ENCODE measurements around the gene FNDC3B.

FNDC3B gene

GRCh38 chr3:172198428-172198827 lies 159.1 kb downstream of the FNDC3B start:
- no peak for TF ChIP-seq MYC (IDR thresholded peaks at IDR 0.05; ENCODE audit: low read depth, low read length)
- TF ChIP-seq, protein P1, sequence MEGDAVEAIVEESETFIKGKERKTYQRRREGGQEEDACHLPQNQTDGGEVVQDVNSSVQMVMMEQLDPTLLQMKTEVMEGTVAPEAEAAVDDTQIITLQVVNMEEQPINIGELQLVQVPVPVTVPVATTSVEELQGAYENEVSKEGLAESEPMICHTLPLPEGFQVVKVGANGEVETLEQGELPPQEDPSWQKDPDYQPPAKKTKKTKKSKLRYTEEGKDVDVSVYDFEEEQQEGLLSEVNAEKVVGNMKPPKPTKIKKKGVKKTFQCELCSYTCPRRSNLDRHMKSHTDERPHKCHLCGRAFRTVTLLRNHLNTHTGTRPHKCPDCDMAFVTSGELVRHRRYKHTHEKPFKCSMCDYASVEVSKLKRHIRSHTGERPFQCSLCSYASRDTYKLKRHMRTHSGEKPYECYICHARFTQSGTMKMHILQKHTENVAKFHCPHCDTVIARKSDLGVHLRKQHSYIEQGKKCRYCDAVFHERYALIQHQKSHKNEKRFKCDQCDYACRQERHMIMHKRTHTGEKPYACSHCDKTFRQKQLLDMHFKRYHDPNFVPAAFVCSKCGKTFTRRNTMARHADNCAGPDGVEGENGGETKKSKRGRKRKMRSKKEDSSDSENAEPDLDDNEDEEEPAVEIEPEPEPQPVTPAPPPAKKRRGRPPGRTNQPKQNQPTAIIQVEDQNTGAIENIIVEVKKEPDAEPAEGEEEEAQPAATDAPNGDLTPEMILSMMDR (IDR thresholded peaks at IDR 0.05; ENCODE audit: low read depth, low read length), result no peak
- TF ChIP-seq, protein P2, sequence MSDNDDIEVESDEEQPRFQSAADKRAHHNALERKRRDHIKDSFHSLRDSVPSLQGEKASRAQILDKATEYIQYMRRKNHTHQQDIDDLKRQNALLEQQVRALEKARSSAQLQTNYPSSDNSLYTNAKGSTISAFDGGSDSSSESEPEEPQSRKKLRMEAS (IDR thresholded peaks at IDR 0.05; ENCODE audit: low read depth, low read length), result no peak
- TF ChIP-seq POLR2A (IDR thresholded peaks at IDR 0.05; ENCODE audit: extremely low read depth, insufficient read length), result no peak
- no peak overlapping the region for H3K4me3 ChIP-seq (ENCODE audit: low read depth, low read length)
- no peak for DNase-seq (ENCODE audit: low read depth)

DNA sequence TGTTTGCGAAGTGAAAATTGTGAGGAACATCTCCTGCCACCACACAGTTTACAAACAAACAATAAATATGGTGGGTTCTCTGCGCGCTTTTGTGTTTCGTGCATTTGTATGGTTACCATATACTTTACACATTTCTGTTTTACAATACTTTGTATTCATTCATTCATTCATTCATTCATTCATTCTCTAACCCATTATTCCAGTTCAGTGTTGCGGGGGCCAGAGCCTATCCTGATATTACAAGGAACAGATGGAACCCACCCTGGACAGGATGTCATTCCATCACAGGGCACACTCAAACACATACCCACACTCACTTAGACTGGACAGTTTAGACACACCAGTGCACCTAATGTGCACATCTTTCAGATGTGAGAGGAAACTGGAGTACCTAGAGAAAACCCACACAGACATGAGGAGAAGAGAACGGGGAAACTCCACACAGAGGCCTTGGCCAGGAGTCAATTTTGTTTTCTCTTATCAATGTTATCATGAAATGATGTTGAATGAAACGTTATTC lies 160.5 kb downstream of the FNDC3B start:
- no peak overlapping the region for H3K4me3 ChIP-seq (ENCODE audit: low read depth, low read length)
- DNase-seq (ENCODE audit: low read depth), result no peak
- TF ChIP-seq, protein P1 (IDR thresholded peaks at IDR 0.05; ENCODE audit: low read depth, low read length), result no peak
- no peak for TF ChIP-seq MYC (IDR thresholded peaks at IDR 0.05; ENCODE audit: low read depth, low read length)
- no peak for TF ChIP-seq POLR2A (IDR thresholded peaks at IDR 0.05; ENCODE audit: extremely low read depth, insufficient read length)
- TF ChIP-seq, protein P2 (IDR thresholded peaks at IDR 0.05; ENCODE audit: low read depth, low read length), result no peak

DNA sequence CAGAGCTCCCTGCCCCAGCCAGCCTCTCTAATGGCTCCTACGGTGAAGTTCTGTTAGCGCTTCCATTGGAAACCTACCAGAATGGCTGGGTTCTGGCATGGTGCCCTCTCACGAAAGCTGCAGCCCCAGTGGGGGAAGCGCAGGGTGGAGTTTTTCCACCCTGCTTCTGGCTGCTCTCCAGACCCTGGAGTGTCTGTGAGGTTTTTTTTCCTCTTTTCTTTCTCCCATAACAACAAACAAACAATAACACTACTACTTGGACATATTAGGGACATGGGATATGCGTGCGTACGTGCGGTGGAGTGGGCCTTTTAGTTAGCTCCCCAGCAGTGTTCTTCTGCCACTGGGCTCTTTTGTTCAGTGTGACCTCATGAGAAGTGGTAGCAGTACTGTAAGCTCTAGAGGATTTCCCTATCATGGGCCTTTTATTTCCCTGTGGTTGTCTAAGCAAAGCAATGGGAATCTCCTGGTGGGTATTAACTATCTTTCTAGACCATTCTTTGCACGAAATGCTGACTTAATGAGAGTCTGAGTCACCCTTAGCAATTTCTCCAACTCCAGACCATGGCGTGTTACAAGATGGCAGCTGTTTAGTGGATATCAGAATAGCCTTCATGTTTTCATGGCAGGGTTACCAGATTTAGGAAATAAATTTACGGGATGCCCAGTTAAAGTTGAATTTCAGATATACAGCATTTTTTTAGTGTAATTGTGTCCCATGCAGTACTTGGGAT lies 161.9 kb downstream of the FNDC3B start:
- H3K4me3 ChIP-seq (ENCODE audit: low read depth, low read length), result no peak overlapping the region
- DNase-seq (ENCODE audit: low read depth), result no peak

GRCh38 chr3:172201870-172202236 lies 162.5 kb downstream of the FNDC3B start:
- TF ChIP-seq MYC (IDR thresholded peaks at IDR 0.05; ENCODE audit: low read depth, low read length) (no peak), POLR2A (IDR thresholded peaks at IDR 0.05; ENCODE audit: extremely low read depth, insufficient read length) (no peak)
- TF ChIP-seq, protein P1 (IDR thresholded peaks at IDR 0.05; ENCODE audit: low read depth, low read length), result no peak
- TF ChIP-seq, protein P2 (IDR thresholded peaks at IDR 0.05; ENCODE audit: low read depth, low read length), result no peak
- no peak overlapping the region for H3K4me3 ChIP-seq (ENCODE audit: low read depth, low read length)
- DNase-seq (ENCODE audit: low read depth), result no peak

More for the DNA sequence above, 161.9 kb downstream of the FNDC3B start:
- TF ChIP-seq, protein P2 (IDR thresholded peaks at IDR 0.05; ENCODE audit: low read depth, low read length), result no peak
- TF ChIP-seq POLR2A (IDR thresholded peaks at IDR 0.05; ENCODE audit: extremely low read depth, insufficient read length) (no peak), MYC (IDR thresholded peaks at IDR 0.05; ENCODE audit: low read depth, low read length) (no peak)
- TF ChIP-seq, protein P1 (IDR thresholded peaks at IDR 0.05; ENCODE audit: low read depth, low read length), result no peak

DNA sequence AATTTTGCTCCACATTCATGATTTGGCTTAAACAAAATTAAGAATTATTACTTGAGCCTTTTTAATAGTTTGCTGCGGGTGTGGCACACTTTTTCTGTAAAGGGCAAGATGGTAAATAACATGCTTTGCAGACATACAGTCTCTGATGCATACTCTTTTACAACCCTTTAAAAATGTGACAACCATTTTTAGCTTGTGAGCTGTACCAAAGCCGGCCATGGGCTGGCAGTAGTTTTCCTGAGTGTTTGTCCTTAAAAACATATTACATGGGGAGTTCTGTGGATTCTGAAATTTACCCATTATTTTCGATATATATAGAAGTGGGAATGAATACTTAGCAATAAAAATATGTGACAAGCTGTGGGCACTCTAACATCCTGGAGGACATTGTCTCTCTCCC lies 163.4 kb downstream of the FNDC3B start:
- DNase-seq (ENCODE audit: low read depth), result no peak
- TF ChIP-seq MYC (IDR thresholded peaks at IDR 0.05; ENCODE audit: low read depth, low read length), result no peak
- TF ChIP-seq, protein P1 (IDR thresholded peaks at IDR 0.05; ENCODE audit: low read depth, low read length), result no peak
- no peak for TF ChIP-seq POLR2A (IDR thresholded peaks at IDR 0.05; ENCODE audit: extremely low read depth, insufficient read length)
- TF ChIP-seq, protein P2 (IDR thresholded peaks at IDR 0.05; ENCODE audit: low read depth, low read length), result no peak
- no peak overlapping the region for H3K4me3 ChIP-seq (ENCODE audit: low read depth, low read length)
